Left ventricle myocardium inferior (tissue), 1 donor: ENCODE data around the gene PRR14. TPM values are rescaled to one million over a fixed set of nuclear protein-coding genes. Genes with fewer than 3 reads are reported as not detected.
A peak's percentile ranks its signal among the peaks of the same experiment; 100 is the strongest.

Source experiments
- DNase-seq: peaks from one replicate; pipeline ENCODE4 v3.0.0-alpha.2; 2020
- H3K27ac ChIP-seq: fragments of 200-600 bp; replicated peaks from 2 replicates; pipeline ENCODE4 v1.8.0; 2021
- H3K27me3 ChIP-seq: fragments of 200-600 bp; 2 replicates; pipeline ENCODE4 v1.8.0; 2021; ENCODE audit warnings: low read depth
- H3K36me3 ChIP-seq: fragments of 200-600 bp; 2 replicates; pipeline ENCODE4 v1.8.0; 2021
- H3K4me1 ChIP-seq: fragments of 200-600 bp; 2 replicates; pipeline ENCODE4 v1.8.0; 2021
- H3K4me3 ChIP-seq: fragments of 200-600 bp; 2 replicates; pipeline ENCODE4 v1.8.0; 2021; ENCODE audit warnings: mild to moderate bottlenecking, moderate library complexity
- H3K9me3 ChIP-seq: fragments of 200-600 bp; replicated peaks from 2 replicates; pipeline ENCODE4 v1.8.0; 2021
- intact Hi-C: fragments of 100-400 bp; cut with micrococcal nuclease; formaldehyde crosslinking; loops from one replicate; pipeline ENCODE4 v1.11.0; 2022
- total RNA-seq: library from RNA; stranded (reverse); fragmentation: NEBNext Ultra II Directional; extraction: Animal tissue kit (Norgen Biotek cat#: 25700); gene quantifications from one replicate; pipeline ENCODE4 v1.2.1, GENCODE V29; 2021
- TF ChIP-seq, protein P1 (sequence below): fragments of 200-600 bp; IDR thresholded peaks from 2 replicates; pipeline ENCODE4 v1.8.0; 2021; ENCODE audit warnings: antibody characterized with exemption, mild to moderate bottlenecking, borderline replicate concordance
- donor health status: DM: no; HTN: yes; CAD: no; lungs with severe emphysema.

PRR14 gene
- total RNA-seq, 1 donor from 2014 or later = 15.4 TPM

DNA sequence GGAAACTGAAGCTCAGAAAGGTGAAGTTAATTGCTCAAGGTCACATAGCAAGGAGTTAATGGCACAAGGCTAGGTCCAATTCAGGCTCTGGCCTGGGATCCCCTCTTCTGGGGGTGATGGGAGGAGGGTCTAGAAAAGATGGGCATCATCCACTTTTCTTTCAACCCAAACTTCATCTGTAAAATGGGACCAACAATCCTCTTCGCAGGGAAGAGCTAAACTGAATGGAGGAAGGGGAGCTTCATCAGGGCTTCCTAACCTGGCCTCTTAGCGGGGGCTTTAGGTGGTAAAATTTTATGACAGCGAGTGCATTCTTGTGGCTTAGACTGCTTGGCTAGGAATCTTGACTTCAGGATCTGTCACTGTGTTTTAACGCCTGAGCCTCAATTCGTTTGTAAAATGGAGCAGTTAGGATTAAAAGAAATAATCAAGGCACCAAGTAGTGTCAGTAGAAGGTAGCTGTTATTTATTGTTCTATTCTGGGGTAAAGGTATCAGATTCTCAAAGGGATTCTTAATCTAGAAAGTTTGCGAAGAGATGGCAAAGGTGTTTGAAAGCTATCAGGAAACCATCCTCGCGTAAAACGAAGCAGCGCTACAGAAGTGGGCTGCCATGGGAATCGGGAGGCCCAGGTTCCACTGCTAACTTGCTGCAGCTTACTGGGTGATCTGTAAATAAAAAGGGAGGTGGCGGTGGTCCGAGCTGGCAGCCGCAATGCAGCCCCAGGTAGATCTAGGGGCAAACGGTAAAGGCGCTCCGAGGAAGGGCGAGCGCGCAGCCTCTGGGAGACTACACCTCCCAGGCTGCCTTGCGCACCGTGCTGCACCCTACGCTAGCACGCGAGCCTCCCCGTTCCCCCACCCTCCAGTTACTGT, 46.7 kb downstream of the PRR14 start:
- Histone ChIP-seq H3K27me3 (no peaks in the 10 kb centered on the region), H3K27ac (peak overlapping the region; percentile 99), H3K36me3 (peaks cover 28% of the 10 kb centered on the region), H3K4me1 (peaks cover 47% of the 10 kb centered on the region), H3K9me3 (no peaks in the 10 kb centered on the region), H3K4me3 (peak overlapping the region; percentile 99)
- no peak for DNase-seq
- intact Hi-C loops = no loop called here
- TF ChIP-seq, protein P1, sequence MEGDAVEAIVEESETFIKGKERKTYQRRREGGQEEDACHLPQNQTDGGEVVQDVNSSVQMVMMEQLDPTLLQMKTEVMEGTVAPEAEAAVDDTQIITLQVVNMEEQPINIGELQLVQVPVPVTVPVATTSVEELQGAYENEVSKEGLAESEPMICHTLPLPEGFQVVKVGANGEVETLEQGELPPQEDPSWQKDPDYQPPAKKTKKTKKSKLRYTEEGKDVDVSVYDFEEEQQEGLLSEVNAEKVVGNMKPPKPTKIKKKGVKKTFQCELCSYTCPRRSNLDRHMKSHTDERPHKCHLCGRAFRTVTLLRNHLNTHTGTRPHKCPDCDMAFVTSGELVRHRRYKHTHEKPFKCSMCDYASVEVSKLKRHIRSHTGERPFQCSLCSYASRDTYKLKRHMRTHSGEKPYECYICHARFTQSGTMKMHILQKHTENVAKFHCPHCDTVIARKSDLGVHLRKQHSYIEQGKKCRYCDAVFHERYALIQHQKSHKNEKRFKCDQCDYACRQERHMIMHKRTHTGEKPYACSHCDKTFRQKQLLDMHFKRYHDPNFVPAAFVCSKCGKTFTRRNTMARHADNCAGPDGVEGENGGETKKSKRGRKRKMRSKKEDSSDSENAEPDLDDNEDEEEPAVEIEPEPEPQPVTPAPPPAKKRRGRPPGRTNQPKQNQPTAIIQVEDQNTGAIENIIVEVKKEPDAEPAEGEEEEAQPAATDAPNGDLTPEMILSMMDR = no peak

DNA sequence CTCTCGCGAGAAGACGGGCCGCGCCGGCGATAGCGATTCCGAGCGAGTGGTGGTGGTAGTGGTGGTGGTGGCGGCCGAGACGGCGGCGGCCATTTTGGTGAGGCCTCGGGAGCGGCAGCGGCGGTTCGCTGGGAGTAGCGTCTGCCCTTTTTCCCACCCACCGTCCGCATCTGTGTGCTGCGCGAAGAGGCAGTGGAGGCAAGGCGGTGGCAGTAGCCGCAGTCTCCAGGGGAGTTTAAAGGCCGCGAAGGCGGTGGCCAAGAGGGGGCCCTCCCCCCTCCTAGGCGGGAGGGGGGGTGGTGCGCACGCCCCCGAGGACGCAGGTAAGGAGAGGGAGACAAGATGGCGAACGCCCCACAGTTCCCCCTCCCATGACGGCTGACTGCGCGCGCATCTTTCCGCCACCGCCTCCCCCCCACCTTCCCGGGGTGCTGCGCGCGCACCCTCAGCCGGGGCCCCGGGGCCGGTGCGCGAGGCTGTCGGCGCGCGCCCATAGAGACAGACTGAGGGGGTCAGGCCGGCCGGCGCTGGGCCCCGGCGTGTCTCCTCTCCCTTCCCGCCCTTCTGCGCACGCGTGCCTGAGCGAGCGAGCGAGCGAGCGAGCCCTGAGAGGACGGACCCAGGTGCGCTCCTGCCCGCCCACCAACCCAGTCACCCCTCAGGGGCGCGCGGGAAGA, 47.5 kb downstream of the PRR14 start:
- H3K4me3 ChIP-seq = peak overlapping the region; percentile 99
- DNase-seq = peak; percentile 99
- peaks cover 47% of the 10 kb centered on the region for H3K4me1 ChIP-seq
- peak overlapping the region; percentile 99 for H3K27ac ChIP-seq
- intact Hi-C loops = no loop called here
- no peaks in the 10 kb centered on the region for H3K9me3 ChIP-seq
- peaks cover 36% of the 10 kb centered on the region for H3K36me3 ChIP-seq
- TF ChIP-seq, protein P1 = no peak
- no peaks in the 10 kb centered on the region for H3K27me3 ChIP-seq

DNA sequence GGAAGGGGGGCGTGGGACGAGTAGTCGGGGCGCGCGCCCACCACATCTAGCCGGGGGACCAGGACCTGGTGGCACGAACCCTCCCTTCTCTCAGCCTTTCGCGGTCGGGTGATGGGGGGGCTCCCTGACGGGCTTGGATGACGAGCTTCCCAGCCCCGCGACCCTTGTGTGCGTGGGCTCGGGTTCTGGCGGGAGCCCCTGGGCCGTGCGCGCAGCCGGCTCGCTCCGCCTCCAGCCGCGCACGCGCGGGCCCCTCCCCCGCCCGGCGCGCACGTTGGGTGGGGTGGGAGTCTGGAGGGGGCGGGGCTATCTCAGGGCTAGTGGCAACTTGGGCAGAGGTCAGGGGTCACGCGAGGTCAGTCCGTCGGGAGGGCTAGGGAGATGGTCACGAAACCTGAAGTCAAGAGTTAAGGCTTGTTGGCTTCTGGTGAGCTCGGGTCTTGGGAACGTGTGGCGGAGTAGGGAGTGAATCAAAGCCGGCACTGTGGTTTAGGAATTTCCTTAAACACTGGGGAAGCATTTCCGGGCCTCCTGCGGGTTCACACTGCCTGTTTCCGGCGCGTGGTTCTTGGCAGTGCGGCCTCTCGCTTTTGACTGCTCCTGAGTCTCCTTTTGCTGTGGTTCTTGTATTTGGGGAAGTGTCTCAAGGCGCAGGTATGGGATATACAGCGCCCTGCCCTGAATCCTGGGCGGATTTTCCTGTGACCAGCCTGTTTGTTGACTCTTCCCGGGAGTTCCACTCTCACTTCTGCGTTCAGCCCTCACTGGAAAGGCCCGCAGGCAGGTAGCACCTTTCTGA, 48.3 kb downstream of the PRR14 start, which contains the start of gene SRCAP:
Gene SRCAP (plus strand): TSS at position 356 of the 799 bp plus-strand sequence. CDS start 1,654 bp downstream, outside the sequence.
- peak; percentile 86 for DNase-seq
- H3K9me3 ChIP-seq = no peaks in the 10 kb centered on the region

DNA sequence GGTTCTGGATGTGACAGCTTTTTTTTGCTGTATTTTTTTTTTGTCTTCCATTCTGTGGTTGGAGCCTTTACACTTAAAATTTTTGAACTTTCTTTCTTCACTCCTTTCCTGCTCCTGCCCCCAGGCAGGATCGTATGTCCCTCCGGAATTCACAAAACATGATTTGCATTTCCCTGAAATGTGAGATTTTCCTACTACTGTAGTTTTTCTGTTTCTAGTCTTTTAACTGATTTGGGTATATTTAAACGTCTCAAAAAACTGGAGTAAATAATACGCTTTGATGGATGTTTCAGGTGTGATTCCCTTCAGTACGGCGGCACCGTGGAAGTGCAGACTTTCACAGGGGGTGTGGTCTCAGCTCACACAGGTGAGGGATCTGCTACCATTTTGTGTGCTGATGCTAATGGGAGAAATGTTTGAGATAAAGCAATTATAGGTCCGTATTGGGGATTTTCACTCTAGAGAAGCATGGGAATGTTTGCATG, 48.9 kb downstream of the PRR14 start:
- DNase-seq = no peak
- no peaks in the 10 kb centered on the region for H3K27me3 ChIP-seq
- intact Hi-C loops = no loop called here
- peaks cover 41% of the 10 kb centered on the region for H3K4me1 ChIP-seq
- H3K27ac ChIP-seq = peak overlapping the region; percentile 99
- peak overlapping the region; percentile 99 for H3K4me3 ChIP-seq
- TF ChIP-seq, protein P1 = no peak
- no peaks in the 10 kb centered on the region for H3K9me3 ChIP-seq
- H3K36me3 ChIP-seq = peaks cover 50% of the 10 kb centered on the region

More for the DNA sequence above, 48.3 kb downstream of the PRR14 start, which contains the start of gene SRCAP:
- peak within 1 kb of the TSS; percentile 99 for H3K4me3 ChIP-seq
- intact Hi-C loops = no loop called here
- TF ChIP-seq, protein P1 = no peak
- H3K27ac ChIP-seq = peak within 1 kb of the TSS; percentile 99
- peaks cover 43% of the 10 kb centered on the region for H3K4me1 ChIP-seq
- H3K27me3 ChIP-seq = no peaks in the 10 kb centered on the region
- H3K36me3 ChIP-seq = peaks cover 43% of the 10 kb centered on the region

DNA sequence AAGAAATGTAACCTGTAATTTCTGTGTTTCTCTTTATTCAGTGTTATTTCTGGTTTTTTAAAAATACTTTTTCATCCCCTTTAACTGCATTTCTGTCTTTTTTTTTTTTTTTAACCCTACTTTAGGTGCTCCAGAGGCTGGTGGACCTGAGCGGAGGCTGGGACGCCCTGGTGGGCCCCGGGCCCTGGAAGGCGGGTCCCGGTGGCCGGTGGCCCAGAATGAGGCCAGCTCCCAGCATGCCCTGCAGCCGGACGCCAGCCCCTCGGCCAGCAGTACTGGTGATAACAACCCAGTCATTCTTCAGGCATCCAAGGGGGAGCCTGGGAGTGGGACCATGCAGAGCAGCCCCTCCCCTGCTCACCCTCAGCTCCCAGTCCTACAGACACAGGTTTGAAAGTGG, 49.7 kb downstream of the PRR14 start:
- Histone ChIP-seq H3K27me3 (no peaks in the 10 kb centered on the region), H3K9me3 (no peaks in the 10 kb centered on the region), H3K36me3 (peaks cover 58% of the 10 kb centered on the region), H3K4me3 (peak overlapping the region; percentile 99), H3K27ac (peak overlapping the region; percentile 99), H3K4me1 (peaks cover 41% of the 10 kb centered on the region)
- DNase-seq = peak; percentile 53
- TF ChIP-seq, protein P1 = no peak
- intact Hi-C loops = no loop called here
